ENCODE data around the gene FAAP100.

The FAAP100 gene

DNA sequence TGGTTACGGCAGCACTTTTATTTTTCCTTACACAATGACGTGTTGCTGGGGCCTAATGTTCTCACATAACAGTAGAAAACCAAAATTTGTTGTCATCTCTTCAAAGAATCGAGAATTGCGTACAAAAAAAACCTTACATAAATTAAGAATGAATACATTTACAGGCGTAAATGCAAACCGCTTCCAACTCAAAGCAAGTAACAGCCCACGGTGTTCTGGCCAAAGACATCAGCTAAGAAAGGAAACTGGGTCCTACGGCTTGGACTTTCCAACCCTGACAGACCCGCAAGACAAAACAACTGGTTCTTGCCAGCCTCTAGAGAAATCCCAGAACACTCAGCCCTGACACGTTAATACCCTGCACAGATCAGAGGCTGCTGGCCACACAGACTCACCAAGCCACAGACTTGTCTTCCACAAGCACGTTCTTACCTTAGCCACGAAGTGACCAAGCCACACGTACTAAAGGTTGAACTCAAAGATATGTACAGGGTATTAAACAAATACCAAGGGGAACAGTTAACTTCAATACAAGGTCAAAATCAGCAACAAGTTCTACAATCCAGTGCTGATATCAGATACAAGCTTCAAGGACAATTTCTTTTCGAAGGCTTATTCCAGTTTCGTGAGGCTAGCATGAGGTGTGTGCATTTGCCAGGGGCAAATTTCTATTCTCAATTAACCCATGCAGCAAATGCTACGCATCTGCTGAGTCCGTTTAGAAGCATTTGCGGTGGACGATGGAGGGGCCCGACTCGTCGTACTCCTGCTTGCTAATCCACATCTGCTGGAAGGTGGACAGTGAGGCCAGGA is 42.0 kb downstream of the FAAP100 start:
- no peak for FAIRE-seq

- no peak for FAIRE-seq
Measured at GRCh38 chr17:81509207-81509971, 42.8 kb downstream of the FAAP100 start.

GRCh38 chr17:81508639-81509206 is 43.4 kb downstream of the FAAP100 start:
- FAIRE-seq = no peak

- FAIRE-seq = no peak
Measured at GRCh38 chr17:81503619-81504018, 48.5 kb downstream of the FAAP100 start.

GRCh38 chr17:81502471-81503017 is 49.6 kb downstream of the FAAP100 start:
- FAIRE-seq = no peak

- no peak for FAIRE-seq
Measured at GRCh38 chr17:81500047-81500446, 52.1 kb downstream of the FAAP100 start.

- FAIRE-seq = no peak
Measured at GRCh38 chr17:81499601-81499970, 52.6 kb downstream of the FAAP100 start.

GRCh38 chr17:81498953-81499600 is 53.1 kb downstream of the FAAP100 start:
- no peak for FAIRE-seq

DNA sequence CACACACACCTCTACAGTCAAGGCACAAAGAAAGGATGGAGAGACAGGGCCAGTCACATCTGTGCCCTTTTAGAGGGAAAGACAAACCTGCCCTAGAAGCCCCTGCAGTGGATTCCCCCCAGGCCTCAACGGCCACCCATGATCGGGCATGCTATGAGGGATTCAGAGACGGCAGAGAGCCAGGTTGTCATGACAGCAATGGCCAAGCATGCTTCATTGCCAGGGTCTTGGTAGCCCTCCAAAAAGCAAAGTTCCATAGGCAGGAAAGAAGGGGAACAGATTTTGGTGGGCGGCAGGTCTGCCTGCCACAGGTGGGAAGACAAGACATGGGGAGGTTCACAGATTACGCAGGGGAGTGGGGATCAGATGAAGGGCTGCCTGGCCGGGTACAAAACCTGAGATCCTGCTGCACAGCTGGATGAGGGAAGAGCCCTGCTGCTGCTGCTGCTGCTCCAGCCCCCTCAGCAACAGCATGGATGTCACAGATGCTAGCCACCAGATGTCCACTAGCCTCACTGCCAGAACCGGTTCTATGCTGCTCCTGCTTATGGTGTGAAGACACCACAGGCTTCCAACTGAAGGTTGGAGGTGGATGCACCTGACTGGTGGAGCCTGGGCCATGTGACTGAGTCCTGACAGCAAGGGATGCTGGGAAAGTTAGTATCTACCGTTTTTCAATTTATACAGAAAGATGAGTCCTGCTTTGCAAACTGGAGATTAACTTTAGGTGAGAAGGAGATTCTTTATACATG is 57.4 kb downstream of the FAAP100 start:
- no peak for FAIRE-seq

- FAIRE-seq = no peak
Measured at GRCh38 chr17:81493198-81494038, 58.7 kb downstream of the FAAP100 start.

- FAIRE-seq = no peak
Measured at GRCh38 chr17:81492706-81493105, 59.4 kb downstream of the FAAP100 start.

DNA sequence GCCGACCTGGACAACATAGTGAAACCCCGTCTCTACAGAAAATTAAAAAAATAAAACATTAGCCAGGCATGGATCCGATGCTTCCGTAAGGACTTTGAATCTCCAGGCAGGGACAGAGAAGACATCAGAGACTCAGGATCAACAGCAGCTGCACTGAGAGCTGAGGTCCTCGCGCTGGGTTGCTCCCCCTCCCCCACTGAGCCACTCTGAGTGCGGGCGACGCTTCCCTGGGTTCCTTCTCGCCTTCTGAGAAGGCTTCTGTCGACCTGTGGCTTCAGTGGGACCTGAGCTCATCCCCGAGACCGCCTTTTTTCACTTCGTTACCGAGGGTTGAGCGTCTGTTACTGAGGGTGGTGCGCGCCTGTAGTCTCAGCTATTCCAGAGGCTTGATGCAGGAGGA is 60.0 kb downstream of the FAAP100 start:
- no peak for FAIRE-seq

- no peak for FAIRE-seq
Measured at GRCh38 chr17:81491761-81492160, 60.4 kb downstream of the FAAP100 start.

DNA sequence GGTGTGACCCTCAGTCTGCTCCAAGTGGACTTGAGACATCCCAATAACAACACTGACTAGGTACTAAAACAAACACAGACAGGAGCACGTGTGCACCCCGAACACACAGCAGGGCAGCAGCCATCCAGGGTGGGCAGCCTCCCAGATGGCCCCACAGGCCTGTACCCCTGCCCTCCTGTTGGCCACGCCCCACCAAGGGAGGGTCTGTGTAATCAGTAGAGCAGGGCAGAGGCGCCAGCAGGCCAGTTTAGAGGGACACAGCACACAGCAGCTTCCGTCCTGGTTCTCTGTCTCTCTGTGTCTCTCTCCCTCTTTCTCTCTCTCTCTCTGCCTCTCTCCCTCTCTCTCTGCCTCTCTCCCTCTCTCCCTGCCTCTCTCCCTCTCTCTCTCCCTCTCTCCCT is 61.0 kb downstream of the FAAP100 start:
- no peak for FAIRE-seq

DNA sequence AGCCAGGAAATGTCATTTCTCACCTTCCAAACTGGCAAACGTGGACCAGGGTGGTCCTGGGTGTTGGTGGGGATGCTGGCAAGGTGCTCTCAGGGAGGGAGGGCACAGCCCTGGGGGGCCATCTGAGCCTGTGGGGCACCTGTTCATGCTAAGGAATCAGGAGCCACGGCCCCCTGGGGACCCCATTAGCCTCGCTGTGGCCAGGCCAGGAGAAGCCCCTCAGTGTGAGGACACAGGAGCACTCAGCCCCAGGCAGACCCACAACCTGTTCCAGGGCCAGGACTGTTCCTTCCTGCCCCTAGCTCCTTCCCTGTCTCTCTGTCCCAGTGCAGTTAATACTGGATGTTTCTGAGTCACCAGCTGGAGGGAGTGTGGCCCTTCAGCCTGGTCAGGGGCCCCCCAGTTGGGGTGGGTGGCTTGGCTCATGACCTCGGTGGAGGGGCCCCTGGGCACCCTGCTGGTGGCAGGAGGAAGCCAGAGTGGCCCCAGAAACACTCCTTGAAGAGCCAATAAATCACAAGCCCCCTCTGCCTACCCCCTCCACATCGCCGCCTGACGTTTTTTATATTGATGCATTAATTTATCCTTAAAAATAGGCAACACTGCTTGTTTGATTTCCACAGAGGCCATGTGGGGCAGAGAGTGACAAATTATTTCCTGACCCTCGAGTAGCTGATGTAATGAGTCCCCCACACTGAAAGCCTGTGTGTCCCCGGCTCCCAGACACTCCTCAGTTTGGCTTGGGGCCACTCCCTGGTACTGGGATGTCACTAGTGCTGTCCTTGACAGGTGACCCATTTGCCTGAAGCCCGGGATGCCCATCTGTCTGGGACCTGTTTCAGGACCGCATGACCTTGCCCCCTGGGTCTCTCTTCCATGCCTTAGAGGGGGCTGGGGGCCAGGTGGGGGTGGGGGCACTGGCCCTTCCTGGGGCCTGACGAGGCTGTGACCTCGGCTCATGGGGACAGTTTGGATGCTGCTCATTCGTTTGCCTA is 61.9 kb downstream of the FAAP100 start:
- FAIRE-seq = no peak

Data from endometrium (tissue), 2 donors.